Suprapubic skin (tissue), 4 donors: ENCODE measurements around the gene USP14. TPM values are rescaled to one million over a fixed set of nuclear protein-coding genes. Genes with fewer than 3 reads are reported as not detected.

Source experiments
- DNase-seq, 2 donors: peaks; one replicate each; pipeline ENCODE4 v3.0.0-alpha.2; 2019; ENCODE audit warnings: low spot score in 2 of 2
- H3K27ac ChIP-seq: fragments of 200-600 bp; sonication (generic); one replicate; pipeline ENCODE4 v1.5.1; 2019
- H3K27me3 ChIP-seq: fragments of 200-600 bp; sonication (generic); one replicate; pipeline ENCODE4 v1.5.1; 2019
- H3K36me3 ChIP-seq: fragments of 200-600 bp; sonication (generic); one replicate; pipeline ENCODE4 v1.5.1; 2019
- H3K4me1 ChIP-seq: fragments of 200-600 bp; sonication (generic); one replicate; pipeline ENCODE4 v1.5.1; 2019
- H3K4me3 ChIP-seq: fragments of 200-600 bp; sonication (generic); one replicate; pipeline ENCODE4 v1.5.1; 2019; ENCODE audit warnings: mild to moderate bottlenecking
- H3K9me3 ChIP-seq: fragments of 200-600 bp; sonication (generic); one replicate; pipeline ENCODE4 v1.5.1; 2019
- EP300 ChIP-seq: sonication (generic); formaldehyde crosslinking; IDR thresholded peaks from one replicate; pipeline ENCODE4 v1.6.1; 2017; ENCODE audit warnings: antibody characterized with exemption
- POLR2A ChIP-seq, 2 donors: fragments of 450-650 bp; IDR thresholded peaks; one replicate each; pipeline ENCODE4 v1.6.1; 2017; ENCODE audit warnings: antibody characterized with exemption in 2 of 2, mild to moderate bottlenecking in 2 of 2, moderate library complexity in 2 of 2
- POLR2AphosphoS5 ChIP-seq, 3 donors: sonication (generic); formaldehyde crosslinking; IDR thresholded peaks; one replicate each; pipeline ENCODE4 v1.6.1; 2017; ENCODE audit warnings: antibody characterized with exemption in 3 of 3
- WGBS: methylation state at CpG from one replicate; pipeline ENCODE4 v1.1.5; 2018; 5-methylcytosine and 5-hydroxymethylcytosine counted together
- total RNA-seq, 4 donors: library from RNA; depleted of rRNA; stranded (reverse); fragments of >200 nt; gene quantifications; one replicate each; pipeline ENCODE4 v1.1.0, GENCODE V29; 2016
- TF ChIP-seq, protein P1 (sequence below), 2 donors: fragments of 200-600 bp in 1 of 2; fragments of 450-650 bp in 1 of 2; sonication (generic) in 1 of 2; IDR thresholded peaks; one replicate each; pipeline ENCODE4 v1.5.1; 2016 to 2019; ENCODE audit warnings: antibody characterized with exemption in 2 of 2, mild to moderate bottlenecking in 1 of 2, moderate library complexity in 1 of 2

USP14 gene
- total RNA-seq, 4 donors from 2014 or later = 19.7 to 31.4 (median 27.9) TPM

DNA sequence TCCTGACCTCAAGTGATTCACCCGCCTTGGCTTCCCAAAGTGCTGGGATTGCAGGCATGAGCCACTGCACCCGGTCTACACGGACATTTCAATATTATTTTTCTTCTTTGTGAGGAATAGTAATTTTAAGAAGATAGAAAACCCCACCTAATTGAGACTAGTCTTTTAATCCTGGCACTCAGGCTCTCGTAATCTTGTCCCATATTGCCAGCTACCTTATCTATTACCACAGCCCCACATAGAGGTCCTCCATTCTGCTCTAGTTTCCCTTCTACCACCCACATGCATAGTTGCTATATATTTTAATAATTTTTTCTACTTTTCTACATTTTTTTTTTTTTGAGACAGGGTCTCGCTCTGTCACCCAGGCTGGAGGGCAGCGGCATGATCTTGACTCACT lies 9.5 kb upstream of the USP14 start:
- Histone ChIP-seq H3K9me3 (no peaks in the 10 kb centered on the region), H3K27ac (no peak overlapping the region), H3K27me3 (peaks cover 11% of the 10 kb centered on the region), H3K4me3 (no peak overlapping the region), H3K36me3 (no peaks in the 10 kb centered on the region), H3K4me1 (no peaks in the 10 kb centered on the region)
- no peak for DNase-seq
- TF ChIP-seq POLR2A (IDR thresholded peaks at IDR 0.05) (no peak), POLR2AphosphoS5 (IDR thresholded peaks at IDR 0.05) (no peak)
- WGBS = 86% methylated on average over 6 of the region's 6 CpGs

DNA sequence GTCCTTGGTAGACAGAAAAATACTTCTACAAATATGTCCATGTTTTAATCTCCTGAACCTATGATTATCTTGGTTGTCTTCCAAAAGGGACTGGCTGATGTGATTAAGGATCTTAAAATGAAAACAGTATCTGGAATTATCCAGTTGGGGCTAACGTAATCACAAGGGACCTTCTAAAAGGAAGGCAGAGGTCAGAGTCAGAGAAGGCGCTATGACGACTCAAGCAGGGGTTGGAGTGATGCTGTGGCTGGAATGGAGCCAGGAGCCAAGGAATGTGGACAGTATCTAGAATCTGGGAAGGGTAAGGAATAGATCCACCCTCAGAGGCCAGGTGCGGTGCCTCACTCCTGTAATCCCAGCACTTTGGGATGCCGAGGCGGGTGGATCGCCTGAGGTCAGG lies 4.2 kb upstream of the USP14 start:
- H3K27me3 ChIP-seq = peaks cover 2% of the 10 kb centered on the region
- TF ChIP-seq, protein P1, sequence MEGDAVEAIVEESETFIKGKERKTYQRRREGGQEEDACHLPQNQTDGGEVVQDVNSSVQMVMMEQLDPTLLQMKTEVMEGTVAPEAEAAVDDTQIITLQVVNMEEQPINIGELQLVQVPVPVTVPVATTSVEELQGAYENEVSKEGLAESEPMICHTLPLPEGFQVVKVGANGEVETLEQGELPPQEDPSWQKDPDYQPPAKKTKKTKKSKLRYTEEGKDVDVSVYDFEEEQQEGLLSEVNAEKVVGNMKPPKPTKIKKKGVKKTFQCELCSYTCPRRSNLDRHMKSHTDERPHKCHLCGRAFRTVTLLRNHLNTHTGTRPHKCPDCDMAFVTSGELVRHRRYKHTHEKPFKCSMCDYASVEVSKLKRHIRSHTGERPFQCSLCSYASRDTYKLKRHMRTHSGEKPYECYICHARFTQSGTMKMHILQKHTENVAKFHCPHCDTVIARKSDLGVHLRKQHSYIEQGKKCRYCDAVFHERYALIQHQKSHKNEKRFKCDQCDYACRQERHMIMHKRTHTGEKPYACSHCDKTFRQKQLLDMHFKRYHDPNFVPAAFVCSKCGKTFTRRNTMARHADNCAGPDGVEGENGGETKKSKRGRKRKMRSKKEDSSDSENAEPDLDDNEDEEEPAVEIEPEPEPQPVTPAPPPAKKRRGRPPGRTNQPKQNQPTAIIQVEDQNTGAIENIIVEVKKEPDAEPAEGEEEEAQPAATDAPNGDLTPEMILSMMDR (IDR thresholded peaks at IDR 0.05) = no peak
- TF ChIP-seq POLR2A (IDR thresholded peaks at IDR 0.05) = no peak
- no peak for TF ChIP-seq EP300
- TF ChIP-seq POLR2AphosphoS5 (IDR thresholded peaks at IDR 0.05) = no peak
- H3K4me1 ChIP-seq = peaks cover 5% of the 10 kb centered on the region
- no peaks in the 10 kb centered on the region for H3K9me3 ChIP-seq
- no peak overlapping the region for H3K4me3 ChIP-seq
- H3K36me3 ChIP-seq = no peaks in the 10 kb centered on the region
- no peak for DNase-seq
- H3K27ac ChIP-seq = no peak overlapping the region
- WGBS = 84% methylated on average over 7 of the region's 7 CpGs

DNA sequence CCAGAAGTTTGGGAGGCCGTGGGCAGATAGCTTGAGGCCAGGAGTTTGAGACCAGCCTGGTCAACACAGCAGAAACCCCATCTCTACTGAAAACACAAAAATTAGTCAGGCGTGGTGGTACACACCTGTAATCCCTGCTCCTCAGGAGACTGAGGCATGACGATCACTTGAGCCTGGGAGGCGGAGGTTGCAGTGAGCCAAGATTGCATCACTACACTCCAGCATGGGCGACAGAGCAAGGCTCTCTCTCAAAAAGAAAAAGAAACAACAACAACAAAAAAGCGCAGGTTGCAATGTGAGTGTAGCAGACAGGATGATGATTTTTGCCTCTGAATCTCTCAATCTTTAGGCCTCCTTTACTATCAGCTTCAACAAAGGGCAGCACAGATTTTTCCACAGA lies 2.7 kb upstream of the USP14 start:
- Histone ChIP-seq H3K27ac (no peak overlapping the region), H3K27me3 (no peaks in the 10 kb centered on the region), H3K4me3 (no peak overlapping the region), H3K4me1 (peaks cover 20% of the 10 kb centered on the region), H3K9me3 (no peaks in the 10 kb centered on the region), H3K36me3 (no peaks in the 10 kb centered on the region)
- WGBS = 77% methylated on average over 6 of the region's 6 CpGs
- DNase-seq = no peak
- no peak for TF ChIP-seq EP300
- TF ChIP-seq, protein P1 (IDR thresholded peaks at IDR 0.05) = no peak
- no peak for TF ChIP-seq POLR2A (IDR thresholded peaks at IDR 0.05)
- no peak for TF ChIP-seq POLR2AphosphoS5 (IDR thresholded peaks at IDR 0.05)

DNA sequence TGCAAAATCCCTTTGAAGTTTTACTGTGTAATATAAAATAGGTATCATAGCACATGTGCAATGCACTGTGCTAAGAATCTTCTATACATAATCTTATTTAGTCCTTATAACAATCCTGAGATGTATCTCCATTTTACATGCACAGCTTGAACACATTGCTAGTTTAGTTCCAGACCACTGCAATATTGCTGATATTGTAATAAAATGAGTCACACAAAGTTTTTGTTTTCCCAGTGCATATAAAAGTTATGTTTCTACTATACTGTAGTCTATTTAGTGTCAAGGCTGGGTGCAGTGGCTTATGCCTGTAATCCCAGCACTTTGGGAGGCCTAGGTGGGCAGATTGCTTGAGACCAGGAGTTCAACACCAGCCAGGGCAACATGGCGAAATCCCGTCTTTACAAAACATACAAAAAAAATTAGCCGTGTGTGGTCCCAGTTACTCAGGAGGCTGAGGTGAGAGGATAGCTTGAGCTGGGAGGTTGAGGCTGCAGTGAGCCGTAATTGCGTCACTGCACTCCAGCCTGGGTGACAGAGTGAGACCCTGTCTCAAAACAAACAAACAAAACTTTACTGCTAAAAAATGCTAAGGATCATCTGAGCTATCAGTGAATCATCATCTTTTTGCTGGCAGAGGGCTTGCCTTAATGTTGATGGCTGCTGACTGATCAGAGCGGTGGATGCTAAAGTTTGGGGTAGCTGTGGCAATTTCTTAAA lies 1.7 kb upstream of the USP14 start:
- Histone ChIP-seq H3K4me1 (peaks cover 25% of the 10 kb centered on the region), H3K27ac (no peak overlapping the region), H3K27me3 (no peaks in the 10 kb centered on the region), H3K4me3 (no peak overlapping the region), H3K9me3 (no peaks in the 10 kb centered on the region), H3K36me3 (no peaks in the 10 kb centered on the region)
- no peak for DNase-seq
- WGBS = 88% methylated on average over 6 of the region's 6 CpGs
- TF ChIP-seq, protein P1 (IDR thresholded peaks at IDR 0.05) = no peak
- TF ChIP-seq POLR2AphosphoS5 (IDR thresholded peaks at IDR 0.05) (no peak), EP300 (no peak), POLR2A (IDR thresholded peaks at IDR 0.05) (no peak)

DNA sequence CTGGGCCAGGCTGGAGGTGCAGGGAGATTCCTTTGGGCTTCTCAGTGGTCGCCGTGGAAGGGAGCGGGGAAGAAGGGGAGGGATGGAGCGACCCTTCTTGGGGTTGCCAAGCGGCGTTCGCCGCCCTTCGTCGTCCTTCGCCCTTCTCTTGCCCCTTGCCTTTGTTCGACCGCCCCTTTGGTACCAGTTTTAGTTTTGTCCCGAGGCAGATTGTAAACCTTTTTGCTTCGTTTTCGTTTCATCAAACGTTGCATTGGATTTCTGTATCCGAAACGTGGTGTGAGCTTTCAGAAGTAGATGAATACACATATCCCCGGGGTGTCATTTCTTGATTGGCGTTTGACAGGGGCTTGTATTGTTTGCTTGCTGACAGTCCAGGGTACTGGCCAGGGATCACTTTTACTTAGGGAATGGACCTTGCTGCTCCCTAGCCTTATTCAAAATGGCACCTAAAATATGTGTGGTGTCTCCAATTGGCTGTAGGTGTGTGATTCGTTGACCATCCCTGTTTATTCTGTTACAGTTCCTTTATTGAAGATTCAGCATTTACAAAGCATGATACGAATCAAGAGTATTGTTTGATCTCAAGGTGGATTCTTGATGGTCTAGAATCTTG lies 788 bp downstream of the USP14 start:
- H3K27ac ChIP-seq = peak overlapping the region; percentile 91

More for the DNA sequence above, 788 bp downstream of the USP14 start:
- Histone ChIP-seq H3K4me1 (peaks cover 25% of the 10 kb centered on the region), H3K27me3 (no peaks in the 10 kb centered on the region), H3K4me3 (peak overlapping the region; percentile 97), H3K9me3 (no peaks in the 10 kb centered on the region), H3K36me3 (no peaks in the 10 kb centered on the region)
- DNase-seq = no peak
- 2% methylated on average over 23 of the region's 23 CpGs for WGBS
- no peak for TF ChIP-seq POLR2A (IDR thresholded peaks at IDR 0.05)
- no peak for TF ChIP-seq EP300
- TF ChIP-seq, protein P1 (IDR thresholded peaks at IDR 0.05) = no peak
- TF ChIP-seq POLR2AphosphoS5 (IDR thresholded peaks at IDR 0.05) = no peak
